ENCODE measurements around the gene NCKAP5.

DNA sequence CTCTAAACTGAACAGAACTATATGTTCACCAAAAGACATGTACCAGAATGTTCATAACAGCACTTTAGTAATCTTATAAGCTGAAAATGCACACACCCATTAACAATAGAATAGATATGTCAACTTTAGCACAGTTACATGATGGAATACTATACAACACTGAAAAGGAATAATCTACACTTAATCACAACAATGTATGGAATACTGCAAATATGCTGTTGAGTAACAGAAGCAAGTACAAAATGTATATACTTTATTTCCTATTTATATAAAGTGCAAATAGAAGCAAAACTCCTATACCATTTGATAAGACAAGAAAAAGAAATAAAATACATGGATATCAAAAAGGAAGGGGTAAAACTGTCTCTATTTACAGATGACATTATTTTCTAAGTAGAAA, 352.8 kb downstream of the NCKAP5 start:
- TF ChIP-seq CTCF (IDR thresholded peaks at IDR 0.05) (no peak), POLR2A (IDR thresholded peaks at IDR 0.05) (no peak), POLR2AphosphoS5 (IDR thresholded peaks at IDR 0.05) (no peak)

Data from prostate gland (tissue), 2 donors.